Nephron progenitor cell (in vitro differentiated cells): ENCODE results near the gene RHOBTB3.

Source experiments
- DNase-seq: peaks from one replicate; pipeline ENCODE4 v3.0.0; 2021
- H3K27ac Mint-ChIP-seq: 2 replicates; pipeline ENCODE4 v1.8.0; 2021; ENCODE audit warnings: mild to moderate bottlenecking, moderate library complexity, mixed read lengths
- H3K27me3 Mint-ChIP-seq: 2 replicates; pipeline ENCODE4 v1.8.0; 2021; ENCODE audit warnings: mild to moderate bottlenecking, low read depth, mixed read lengths; ENCODE audit not compliant: poor library complexity
- H3K36me3 Mint-ChIP-seq: 2 replicates; pipeline ENCODE4 v1.8.0; 2021; ENCODE audit warnings: low read depth, mixed read lengths
- H3K4me1 Mint-ChIP-seq: 2 replicates; pipeline ENCODE4 v1.8.0; 2021; ENCODE audit warnings: mixed read lengths
- H3K4me3 Mint-ChIP-seq: 2 replicates; pipeline ENCODE4 v1.8.0; 2021; ENCODE audit warnings: mild to moderate bottlenecking, moderate library complexity, mixed read lengths
- H3K9me3 Mint-ChIP-seq: 2 replicates; pipeline ENCODE4 v1.8.0; 2021; ENCODE audit warnings: mild to moderate bottlenecking, moderate library complexity, mixed read lengths
- CTCF ChIP-seq: fragments of 200-600 bp; sonication (generic); IDR thresholded peaks from 2 replicates; pipeline ENCODE4 v1.5.0; 2021; ENCODE audit warnings: antibody characterized with exemption

RHOBTB3 gene

GRCh38 chr5:95777441-95777840 is 46.3 kb downstream of the RHOBTB3 start:
- H3K27ac Mint-ChIP-seq: no peak overlapping the region
- TF ChIP-seq CTCF: no peak
- DNase-seq: no peak
- H3K4me3 Mint-ChIP-seq: no peak overlapping the region
- peaks cover 27% of the 10 kb centered on the region for H3K36me3 Mint-ChIP-seq
- H3K4me1 Mint-ChIP-seq: peaks cover 12% of the 10 kb centered on the region
- no peaks in the 10 kb centered on the region for H3K9me3 Mint-ChIP-seq
- H3K27me3 Mint-ChIP-seq: peaks cover 3% of the 10 kb centered on the region

GRCh38 chr5:95778713-95779436 is 47.7 kb downstream of the RHOBTB3 start:
- peaks cover 8% of the 10 kb centered on the region for H3K4me1 Mint-ChIP-seq
- H3K27me3 Mint-ChIP-seq: peaks cover 3% of the 10 kb centered on the region
- peaks cover 30% of the 10 kb centered on the region for H3K36me3 Mint-ChIP-seq
- H3K4me3 Mint-ChIP-seq: no peak overlapping the region
- no peak for DNase-seq
- peak overlapping the region; percentile 86 for H3K27ac Mint-ChIP-seq
- TF ChIP-seq CTCF: no peak
- H3K9me3 Mint-ChIP-seq: no peaks in the 10 kb centered on the region

GRCh38 chr5:95779611-95780010 is 48.5 kb downstream of the RHOBTB3 start:
- TF ChIP-seq CTCF: no peak
- Mint-ChIP-seq H3K36me3 (peaks cover 38% of the 10 kb centered on the region), H3K27ac (peak overlapping the region; percentile 86), H3K4me3 (no peak overlapping the region), H3K27me3 (peaks cover 3% of the 10 kb centered on the region), H3K9me3 (no peaks in the 10 kb centered on the region), H3K4me1 (peaks cover 8% of the 10 kb centered on the region)
- no peak for DNase-seq

- no peak overlapping the region for H3K27ac Mint-ChIP-seq
- no peak overlapping the region for H3K4me3 Mint-ChIP-seq
- H3K27me3 Mint-ChIP-seq: peaks cover 3% of the 10 kb centered on the region
- peaks cover 48% of the 10 kb centered on the region for H3K36me3 Mint-ChIP-seq
- no peaks in the 10 kb centered on the region for H3K9me3 Mint-ChIP-seq
- H3K4me1 Mint-ChIP-seq: peaks cover 8% of the 10 kb centered on the region
- DNase-seq: no peak
- TF ChIP-seq CTCF: no peak
Measured at GRCh38 chr5:95780597-95780996, 49.5 kb downstream of the RHOBTB3 start.

GRCh38 chr5:95781101-95781583 is 50.0 kb downstream of the RHOBTB3 start:
- TF ChIP-seq CTCF: peak; percentile 72
- peaks cover 53% of the 10 kb centered on the region for H3K36me3 Mint-ChIP-seq
- no peaks in the 10 kb centered on the region for H3K9me3 Mint-ChIP-seq

GRCh38 chr5:95782181-95782580 is 51.0 kb downstream of the RHOBTB3 start:
- Mint-ChIP-seq H3K4me1 (peaks cover 8% of the 10 kb centered on the region), H3K27ac (no peak overlapping the region), H3K36me3 (peaks cover 58% of the 10 kb centered on the region), H3K9me3 (no peaks in the 10 kb centered on the region), H3K27me3 (peaks cover 3% of the 10 kb centered on the region), H3K4me3 (no peak overlapping the region)
- TF ChIP-seq CTCF: no peak
- no peak for DNase-seq

More at GRCh38 chr5:95781101-95781583, 50.0 kb downstream of the RHOBTB3 start:
- DNase-seq: peak; percentile 66
- Mint-ChIP-seq H3K27ac (no peak overlapping the region), H3K4me3 (no peak overlapping the region), H3K4me1 (peaks cover 8% of the 10 kb centered on the region), H3K27me3 (peaks cover 3% of the 10 kb centered on the region)
